Measurements from ENCODE around the gene GDAP2.

Gene GDAP2

DNA sequence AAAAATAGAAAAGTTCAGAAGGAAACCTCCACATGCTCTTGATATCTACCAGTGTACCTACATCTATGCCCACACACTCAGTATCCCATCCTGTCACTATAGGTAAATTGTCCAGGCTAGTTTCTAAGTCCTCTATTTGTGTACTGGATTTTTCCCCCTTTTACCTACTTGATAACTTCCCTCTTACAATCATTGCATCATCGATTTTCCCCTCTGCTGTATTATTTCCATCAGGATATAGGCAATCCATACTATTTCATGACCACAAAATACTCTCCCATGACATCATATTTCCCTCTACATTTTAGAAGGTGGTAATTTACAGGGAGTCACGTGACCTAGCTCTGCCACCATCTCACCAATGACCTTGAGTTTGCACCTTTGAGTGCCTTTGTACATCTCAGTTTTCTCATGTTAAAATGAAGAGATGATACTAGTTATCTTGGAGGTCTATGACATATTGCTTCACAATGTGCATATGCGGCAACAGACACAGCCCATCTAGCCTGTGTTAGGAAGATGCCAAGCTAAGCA lies 88.2 kb downstream of the GDAP2 start:
- TF ChIP-seq, protein P1, sequence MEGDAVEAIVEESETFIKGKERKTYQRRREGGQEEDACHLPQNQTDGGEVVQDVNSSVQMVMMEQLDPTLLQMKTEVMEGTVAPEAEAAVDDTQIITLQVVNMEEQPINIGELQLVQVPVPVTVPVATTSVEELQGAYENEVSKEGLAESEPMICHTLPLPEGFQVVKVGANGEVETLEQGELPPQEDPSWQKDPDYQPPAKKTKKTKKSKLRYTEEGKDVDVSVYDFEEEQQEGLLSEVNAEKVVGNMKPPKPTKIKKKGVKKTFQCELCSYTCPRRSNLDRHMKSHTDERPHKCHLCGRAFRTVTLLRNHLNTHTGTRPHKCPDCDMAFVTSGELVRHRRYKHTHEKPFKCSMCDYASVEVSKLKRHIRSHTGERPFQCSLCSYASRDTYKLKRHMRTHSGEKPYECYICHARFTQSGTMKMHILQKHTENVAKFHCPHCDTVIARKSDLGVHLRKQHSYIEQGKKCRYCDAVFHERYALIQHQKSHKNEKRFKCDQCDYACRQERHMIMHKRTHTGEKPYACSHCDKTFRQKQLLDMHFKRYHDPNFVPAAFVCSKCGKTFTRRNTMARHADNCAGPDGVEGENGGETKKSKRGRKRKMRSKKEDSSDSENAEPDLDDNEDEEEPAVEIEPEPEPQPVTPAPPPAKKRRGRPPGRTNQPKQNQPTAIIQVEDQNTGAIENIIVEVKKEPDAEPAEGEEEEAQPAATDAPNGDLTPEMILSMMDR (conservative IDR thresholded peaks at IDR 0.05; ENCODE audit: low read depth, low read length), result no peak
- no peaks in the 10 kb centered on the region for H4K20me1 ChIP-seq (ENCODE audit: insufficient read depth)
- no peak overlapping the region for H3K4me2 ChIP-seq
- H3K4me1 ChIP-seq (ENCODE audit: low read depth, poor library complexity, severe bottlenecking), result no peaks in the 10 kb centered on the region
- no peak overlapping the region for H2AFZ ChIP-seq (ENCODE audit: low read depth)
- H3K27me3 ChIP-seq (ENCODE audit: insufficient read depth, low read depth), result no peaks in the 10 kb centered on the region
- no peak overlapping the region for H3K27ac ChIP-seq
- H3K9ac ChIP-seq, result no peak overlapping the region
- no peaks in the 10 kb centered on the region for H3K36me3 ChIP-seq (ENCODE audit: insufficient read depth)
- no peaks in the 10 kb centered on the region for H3K79me2 ChIP-seq (ENCODE audit: insufficient read depth, low read depth)
- H3K4me3 ChIP-seq (IDR thresholded peaks at IDR 0.05; ENCODE audit: insufficient read depth, low read depth, low read length), result no peak overlapping the region

DNA sequence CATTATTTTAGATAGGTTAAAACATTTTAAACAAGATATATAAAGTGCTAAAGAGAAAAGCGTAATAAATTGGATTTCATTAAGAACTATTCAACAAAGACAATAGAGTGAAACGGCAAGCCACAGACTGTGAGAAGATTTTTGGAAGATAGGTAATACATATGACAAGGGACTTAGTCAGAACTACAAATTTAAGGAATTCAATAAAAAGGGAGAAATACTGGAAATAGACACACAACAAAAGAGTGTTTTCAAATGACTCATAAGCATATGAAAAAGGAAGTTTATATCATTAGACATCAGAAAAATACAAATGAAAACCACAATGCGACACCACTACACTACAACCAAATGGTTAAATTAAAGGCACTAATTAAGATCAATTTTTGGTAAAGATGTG lies 90.5 kb downstream of the GDAP2 start:
- Histone ChIP-seq H3K9ac (no peak overlapping the region), H3K79me2 (ENCODE audit: insufficient read depth, low read depth) (no peaks in the 10 kb centered on the region), H3K4me2 (no peak overlapping the region), H2AFZ (ENCODE audit: low read depth) (no peak overlapping the region), H3K27me3 (ENCODE audit: insufficient read depth, low read depth) (no peaks in the 10 kb centered on the region), H3K27ac (no peak overlapping the region), H3K4me1 (ENCODE audit: low read depth, poor library complexity, severe bottlenecking) (no peaks in the 10 kb centered on the region), H4K20me1 (ENCODE audit: insufficient read depth) (no peaks in the 10 kb centered on the region), H3K4me3 (IDR thresholded peaks at IDR 0.05; ENCODE audit: insufficient read depth, low read depth, low read length) (no peak overlapping the region), H3K36me3 (ENCODE audit: insufficient read depth) (no peaks in the 10 kb centered on the region)
- TF ChIP-seq, protein P1 (conservative IDR thresholded peaks at IDR 0.05; ENCODE audit: low read depth, low read length), result no peak

DNA sequence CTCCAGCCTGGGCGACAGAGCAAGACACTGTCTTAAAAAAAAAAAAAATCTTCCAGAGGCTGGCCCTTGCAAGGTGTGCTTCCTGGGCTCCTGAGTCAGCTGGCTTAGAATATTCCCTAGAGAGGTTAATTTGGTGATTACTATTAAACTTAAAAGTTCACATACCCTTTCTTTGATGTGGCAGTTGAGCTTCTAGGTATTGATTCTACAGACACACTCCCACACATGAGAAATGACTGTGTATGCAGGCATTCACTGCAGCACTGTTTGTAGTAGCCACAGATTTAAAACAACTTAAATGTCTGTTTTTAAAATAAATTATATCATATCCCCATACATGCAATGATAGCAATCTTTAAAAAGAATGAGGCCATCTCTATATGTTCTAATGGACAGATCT lies 93.4 kb downstream of the GDAP2 start:
- H3K27me3 ChIP-seq (ENCODE audit: insufficient read depth, low read depth), result no peaks in the 10 kb centered on the region
- H3K4me2 ChIP-seq, result no peak overlapping the region
- H3K27ac ChIP-seq, result no peak overlapping the region
- H3K9ac ChIP-seq, result no peak overlapping the region
- no peak overlapping the region for H2AFZ ChIP-seq (ENCODE audit: low read depth)
- TF ChIP-seq, protein P1 (conservative IDR thresholded peaks at IDR 0.05; ENCODE audit: low read depth, low read length), result no peak
- H4K20me1 ChIP-seq (ENCODE audit: insufficient read depth), result no peaks in the 10 kb centered on the region
- no peaks in the 10 kb centered on the region for H3K4me1 ChIP-seq (ENCODE audit: low read depth, poor library complexity, severe bottlenecking)
- H3K79me2 ChIP-seq (ENCODE audit: insufficient read depth, low read depth), result no peaks in the 10 kb centered on the region
- no peak overlapping the region for H3K4me3 ChIP-seq (IDR thresholded peaks at IDR 0.05; ENCODE audit: insufficient read depth, low read depth, low read length)
- no peaks in the 10 kb centered on the region for H3K36me3 ChIP-seq (ENCODE audit: insufficient read depth)

DNA sequence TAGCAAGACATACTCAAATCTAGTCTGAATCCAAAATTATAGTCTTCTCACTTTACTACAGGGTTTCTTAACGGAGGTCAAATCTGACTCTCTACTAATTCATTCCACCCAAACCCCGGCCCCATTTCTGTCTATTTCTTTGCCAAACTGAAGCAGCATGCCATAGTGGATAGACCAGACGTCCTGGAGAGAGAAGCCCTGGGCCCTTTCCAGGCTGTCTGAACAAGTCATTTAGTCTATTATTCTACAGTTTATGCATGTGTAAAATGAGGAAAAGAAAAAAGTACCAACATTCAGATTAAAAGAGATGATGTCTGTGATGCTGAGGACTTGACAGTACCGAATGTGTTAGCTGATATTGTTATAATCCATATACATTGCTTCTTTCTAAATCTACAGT lies 95.0 kb downstream of the GDAP2 start:
- Histone ChIP-seq H3K36me3 (ENCODE audit: insufficient read depth) (no peaks in the 10 kb centered on the region), H3K27ac (no peak overlapping the region), H3K9ac (no peak overlapping the region), H4K20me1 (ENCODE audit: insufficient read depth) (no peaks in the 10 kb centered on the region), H3K4me1 (ENCODE audit: low read depth, poor library complexity, severe bottlenecking) (no peaks in the 10 kb centered on the region), H2AFZ (ENCODE audit: low read depth) (no peak overlapping the region), H3K79me2 (ENCODE audit: insufficient read depth, low read depth) (no peaks in the 10 kb centered on the region), H3K4me2 (no peak overlapping the region), H3K4me3 (IDR thresholded peaks at IDR 0.05; ENCODE audit: insufficient read depth, low read depth, low read length) (no peak overlapping the region), H3K27me3 (ENCODE audit: insufficient read depth, low read depth) (no peaks in the 10 kb centered on the region)
- TF ChIP-seq, protein P1 (conservative IDR thresholded peaks at IDR 0.05; ENCODE audit: low read depth, low read length), result no peak
